Hematopoietic multipotent progenitor cell treated with erythropoietin and hydrocortisone succinate and interleukin-3 and kit ligand, for 8 days (in vitro differentiated cells): ENCODE results near the gene AFAP1.

Experiments
- DNase-seq: peaks from one replicate; pipeline ENCODE4 v3.0.0-alpha.2; 2015

The AFAP1 gene

GRCh38 chr4:7863911-7864681, 75.6 kb downstream of the AFAP1 start:
- DNase-seq, result peak; percentile 3

- DNase-seq, result no peak
These were observed 77.0 kb downstream of the AFAP1 start for GRCh38 chr4:7862561-7863192.

- DNase-seq, result no peak
These were observed 78.2 kb downstream of the AFAP1 start for GRCh38 chr4:7861440-7861881.

- no peak for DNase-seq
These were observed 79.0 kb downstream of the AFAP1 start for GRCh38 chr4:7860600-7861163.

- no peak for DNase-seq
These were observed 80.3 kb downstream of the AFAP1 start for GRCh38 chr4:7859326-7859725.

- DNase-seq, result no peak
These were observed 81.2 kb downstream of the AFAP1 start for GRCh38 chr4:7858498-7858897.

- DNase-seq, result no peak
These were observed 81.7 kb downstream of the AFAP1 start for GRCh38 chr4:7857993-7858392.

GRCh38 chr4:7857238-7857701, 82.4 kb downstream of the AFAP1 start:
- DNase-seq, result no peak

- DNase-seq, result no peak
These were observed 83.9 kb downstream of the AFAP1 start for GRCh38 chr4:7855731-7856130.

GRCh38 chr4:7854697-7855370, 84.8 kb downstream of the AFAP1 start:
- DNase-seq, result no peak

- no peak for DNase-seq
These were observed 85.4 kb downstream of the AFAP1 start for GRCh38 chr4:7854216-7854615.

GRCh38 chr4:7853271-7853670, 86.4 kb downstream of the AFAP1 start:
- no peak for DNase-seq

- no peak for DNase-seq
These were observed 87.0 kb downstream of the AFAP1 start for GRCh38 chr4:7852568-7853185.

- no peak for DNase-seq
These were observed 89.2 kb downstream of the AFAP1 start for GRCh38 chr4:7850489-7850888.

GRCh38 chr4:7847206-7847605, 92.5 kb downstream of the AFAP1 start:
- no peak for DNase-seq

- DNase-seq, result no peak
These were observed 94.0 kb downstream of the AFAP1 start for GRCh38 chr4:7845493-7846128.

- DNase-seq, result no peak
These were observed 95.1 kb downstream of the AFAP1 start for GRCh38 chr4:7844594-7844991.

- DNase-seq, result peak; percentile 77
These were observed 95.6 kb downstream of the AFAP1 start for GRCh38 chr4:7843831-7844593.

- DNase-seq, result no peak
These were observed 97.0 kb downstream of the AFAP1 start for GRCh38 chr4:7842384-7843279.

- DNase-seq, result no peak
These were observed 97.8 kb downstream of the AFAP1 start for GRCh38 chr4:7841894-7842293.

GRCh38 chr4:7841071-7841470, 98.6 kb downstream of the AFAP1 start:
- no peak for DNase-seq
